Adrenal gland (tissue), 5 donors: ENCODE results near the gene MESP2.

Experiments used
- CTCF ChIP-seq, 6 experiments: fragments of 450-650 bp in 4 of 6; fragments of 200-600 bp in 2 of 6; sonication (generic) in 1 of 6; IDR thresholded peaks; 1 replicate in 5 of 6; 2 replicates in 1 of 6; pipeline versions ENCODE4 v1.5.1 to v1.8.0; 2016 to 2021; ENCODE audit warnings: antibody characterized with exemption in 6 of 6, mild to moderate bottlenecking in 2 of 6, moderate library complexity in 1 of 6
- POLR2A ChIP-seq, 2 donors: fragments of 450-650 bp; IDR thresholded peaks; one replicate each; pipeline ENCODE4 v1.6.1; 2017; ENCODE audit warnings: antibody characterized with exemption in 2 of 2, mild to moderate bottlenecking in 2 of 2, moderate library complexity in 1 of 2
- donor health status: DM: no; HTN: no; CAD: no.

GRCh38 chr15:89743594-89743993 lies 32.5 kb upstream of the MESP2 start:
- no peak for TF ChIP-seq POLR2A (IDR thresholded peaks at IDR 0.05)
- TF ChIP-seq CTCF (IDR thresholded peaks at IDR 0.05) = no peak
